Left forelimb (tissue), 1 donor: ENCODE results near the gene DCAF17.
"Not testable (repeated sequence)": the region's sequence is repeated elsewhere in the genome, so short reads cannot be mapped to it uniquely, and the experiment has no call there.

Experiments
- DNase-seq: peaks from one replicate; pipeline ENCODE4 v3.0.0-alpha.2; 2018; ENCODE audit warnings: low spot score

DCAF17 gene

DNA sequence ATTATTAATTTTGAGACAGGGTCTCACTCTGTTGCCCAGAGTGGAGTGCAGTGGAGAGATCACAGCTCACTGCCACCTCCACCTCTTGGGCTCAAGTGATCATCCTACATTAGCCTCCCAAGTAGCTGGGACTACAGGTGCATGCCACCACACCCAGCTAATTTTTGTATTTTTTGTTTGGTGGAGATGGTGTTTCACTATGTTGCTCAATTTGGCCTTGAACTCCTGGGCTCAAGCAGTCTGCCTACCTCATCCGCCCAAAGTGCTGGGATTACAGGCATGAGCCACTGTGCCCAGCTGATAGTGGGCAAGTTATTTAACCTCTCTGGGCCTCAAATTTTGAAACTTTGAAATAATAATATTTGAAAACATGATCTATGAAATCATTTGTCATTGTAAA lies 26.5 kb downstream of the DCAF17 start:
- no peak for DNase-seq

DNA sequence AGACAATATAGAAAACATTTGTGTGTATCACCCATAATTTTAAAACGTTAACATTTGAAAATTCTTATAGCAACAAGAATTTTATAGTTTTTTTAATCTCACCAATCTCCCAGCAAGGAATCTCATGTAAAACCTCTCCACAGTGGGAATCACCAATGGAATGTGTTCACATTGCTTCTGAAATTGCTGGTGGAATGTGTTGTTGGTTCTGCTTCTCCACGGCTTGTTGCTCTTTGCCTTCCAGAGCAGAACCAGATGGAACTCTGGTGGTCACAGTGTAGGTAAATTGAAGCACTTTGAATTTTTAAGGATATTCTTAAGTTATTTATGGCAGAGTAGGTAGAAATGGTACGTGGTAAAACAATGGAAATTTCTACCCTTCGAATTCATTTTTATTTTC lies 35.1 kb downstream of the DCAF17 start:
- DNase-seq: no peak

DNA sequence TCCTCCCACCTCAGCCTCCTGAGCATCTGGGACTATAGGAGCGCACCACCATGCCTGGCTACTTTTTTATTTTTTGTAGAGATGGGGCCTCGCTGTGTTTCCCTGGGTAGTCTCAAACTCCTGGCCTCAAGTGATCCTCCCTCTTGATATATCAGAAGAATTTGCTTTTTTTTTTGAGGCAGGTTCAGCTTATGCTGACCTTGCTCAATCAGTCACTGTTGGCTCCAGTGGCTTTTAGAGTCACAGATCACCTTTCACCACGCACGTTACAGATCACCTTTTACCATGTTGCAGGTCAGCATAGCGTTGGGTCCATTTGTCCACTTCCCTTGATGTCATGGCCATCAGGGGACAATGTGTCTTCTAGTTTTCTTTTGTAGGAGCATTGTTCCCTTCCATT lies 36.1 kb downstream of the DCAF17 start:
- no peak for DNase-seq

DNA sequence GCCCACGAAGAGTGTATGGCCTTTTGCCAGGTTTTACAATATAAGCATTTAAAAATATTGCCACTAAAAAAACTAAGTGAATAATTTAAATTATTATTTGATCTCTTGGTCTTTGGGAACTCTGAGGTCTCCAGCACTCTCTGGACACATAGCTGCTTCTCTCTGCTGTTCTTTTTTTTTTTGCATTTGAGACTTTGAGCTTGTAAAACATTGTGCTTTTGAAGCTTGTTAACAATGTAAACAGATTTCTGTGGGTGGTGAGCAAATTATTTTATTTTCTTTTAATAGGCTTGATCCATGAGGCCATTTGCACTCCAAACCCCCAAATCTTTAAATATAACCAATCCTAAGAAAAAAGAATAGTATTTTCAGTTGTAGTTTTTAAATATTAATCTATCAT lies 42.0 kb downstream of the DCAF17 start:
- no peak for DNase-seq

DNA sequence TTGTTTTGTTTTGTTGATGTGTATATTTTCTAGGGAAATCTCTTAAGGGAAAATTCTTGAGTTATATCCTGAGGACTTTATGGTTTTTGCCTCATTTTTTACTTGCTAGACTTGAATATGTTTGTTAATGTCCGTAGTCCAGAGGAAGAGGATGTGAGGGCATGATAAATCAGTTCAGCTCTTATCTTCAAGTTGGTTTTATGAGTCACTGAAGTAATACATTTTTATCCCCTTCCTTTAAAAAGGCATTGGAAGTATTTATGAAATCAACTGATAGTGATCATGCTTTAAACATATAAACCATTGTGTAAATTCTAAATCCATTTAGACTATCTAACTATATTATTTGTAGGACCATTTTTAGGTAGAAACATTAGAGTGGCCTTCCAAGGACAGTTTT lies 44.3 kb downstream of the DCAF17 start:
- no peak for DNase-seq

DNA sequence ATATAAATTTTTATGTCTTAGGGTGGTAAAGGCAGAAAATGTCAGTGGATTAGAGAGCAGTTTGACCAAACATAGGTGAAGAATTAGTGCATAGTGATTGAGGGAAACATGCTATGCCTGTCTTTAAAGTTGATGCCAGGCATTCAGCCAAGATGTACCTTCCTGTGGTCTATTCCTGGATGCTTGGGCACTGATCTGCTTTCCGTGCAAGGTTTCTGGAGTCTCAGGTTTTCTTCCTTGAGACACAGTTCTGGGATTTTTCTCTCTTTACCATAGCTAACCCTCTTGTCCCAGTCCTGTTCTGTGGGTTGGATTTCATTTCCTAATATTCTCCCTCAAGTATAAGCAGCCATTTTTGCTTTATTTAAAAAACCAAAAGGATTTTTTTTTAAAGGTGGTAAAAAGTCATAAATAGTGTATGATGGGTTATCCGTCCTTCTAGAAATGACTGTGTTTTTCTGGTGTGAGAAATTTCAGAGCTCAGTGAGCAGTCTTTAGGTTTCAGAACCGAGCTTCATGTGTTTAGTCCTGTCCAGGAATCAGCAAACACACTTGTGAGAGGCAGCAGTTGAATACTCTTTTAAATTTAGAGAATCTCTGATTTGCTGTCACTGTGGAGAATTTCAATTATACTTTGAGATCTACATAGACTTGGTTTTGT lies 45.3 kb downstream of the DCAF17 start:
- no peak for DNase-seq

DNA sequence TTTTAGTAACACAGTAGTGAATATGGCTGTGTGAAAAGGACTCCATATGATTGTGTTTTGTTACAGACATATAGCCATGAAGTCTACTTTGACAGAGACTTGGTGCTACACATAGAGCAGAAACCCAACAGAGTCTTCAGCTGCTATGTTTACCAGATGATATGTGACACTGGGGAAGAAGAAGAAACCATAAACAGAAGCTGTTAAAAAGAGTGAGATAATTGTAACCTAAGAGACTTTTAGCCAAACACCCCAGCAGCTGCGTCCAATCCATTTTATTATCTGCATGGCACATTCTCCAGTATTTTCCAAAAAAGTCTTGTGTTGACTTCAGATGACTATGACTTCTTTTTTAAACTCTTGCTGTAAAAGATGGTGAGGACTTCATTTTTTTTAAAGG lies 46.9 kb downstream of the DCAF17 start:
- DNase-seq: no peak

DNA sequence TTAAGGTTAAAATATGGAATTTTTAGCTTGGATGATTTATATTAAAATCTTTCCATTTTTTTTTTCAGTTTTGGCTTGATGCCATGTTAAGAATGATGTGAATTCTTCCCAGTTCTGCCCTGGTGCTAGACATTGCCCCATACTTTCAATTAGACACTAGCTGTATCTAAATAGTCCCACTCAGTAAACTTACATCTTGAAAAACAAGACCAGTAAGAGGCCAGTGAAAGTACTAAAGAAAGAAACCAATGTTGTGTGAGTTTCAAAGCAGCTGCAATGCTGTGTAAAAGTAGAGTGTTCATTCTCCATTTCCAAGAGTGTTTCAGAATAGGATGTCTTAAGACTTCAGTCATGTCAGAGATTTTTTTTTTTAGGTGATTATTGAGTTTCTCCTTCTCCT lies 48.3 kb downstream of the DCAF17 start:
- no peak for DNase-seq

DNA sequence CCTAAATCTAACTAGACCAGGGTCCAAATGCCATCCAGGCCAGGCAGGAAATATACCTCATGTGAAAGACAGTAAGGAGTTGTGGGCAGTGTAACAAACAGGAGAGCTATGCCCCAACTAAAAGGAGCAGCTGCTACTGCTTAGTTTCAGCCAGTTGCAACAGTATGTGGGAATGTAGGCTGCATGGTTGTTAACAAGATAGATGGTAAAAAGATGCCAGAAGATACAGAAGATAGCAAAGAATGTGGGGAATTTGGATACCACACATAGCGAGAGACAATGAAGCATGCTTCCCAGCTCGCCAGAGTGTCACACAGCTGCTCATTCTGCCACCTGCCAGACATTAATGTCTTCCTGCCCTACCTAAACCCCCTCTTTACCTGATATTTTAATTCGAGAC lies 48.9 kb downstream of the DCAF17 start:
- no peak for DNase-seq

DNA sequence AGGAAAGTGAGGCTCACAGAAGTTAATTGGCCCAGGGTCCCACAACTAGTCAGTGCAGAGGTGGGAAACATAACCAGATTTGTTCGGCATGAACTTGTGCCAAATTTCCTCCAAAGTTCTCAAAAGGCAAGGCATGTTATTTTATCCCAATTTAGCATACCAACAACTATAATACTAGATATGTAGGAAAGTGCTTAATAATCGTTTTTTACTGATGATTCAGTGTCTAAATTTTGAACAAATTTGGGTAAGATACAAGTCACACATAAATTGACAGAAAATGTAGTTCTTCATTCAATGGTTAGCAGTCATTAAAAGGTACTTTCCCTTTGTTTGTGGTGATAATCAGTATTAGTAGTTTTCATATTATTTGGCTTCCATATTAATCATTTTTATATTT lies 49.8 kb downstream of the DCAF17 start:
- DNase-seq: no peak

DNA sequence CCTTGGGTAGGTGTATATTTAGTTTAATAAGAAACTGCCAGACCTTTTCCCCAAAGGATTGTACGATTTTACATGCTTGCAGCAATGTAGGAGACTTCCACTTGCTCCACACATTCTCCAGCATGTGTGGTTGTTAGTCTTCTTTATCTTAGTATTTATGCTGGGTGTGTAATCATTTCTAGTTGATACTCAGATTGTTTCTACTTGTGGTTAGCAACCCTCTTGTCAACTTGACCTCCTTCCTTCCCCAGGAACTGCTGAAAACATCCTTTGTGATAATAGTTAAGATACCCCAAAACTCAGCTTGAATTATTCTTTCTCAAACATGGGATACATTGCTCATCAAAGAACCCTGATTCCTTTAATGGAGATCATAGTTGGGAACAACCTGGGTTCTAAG lies 51.1 kb downstream of the DCAF17 start:
- DNase-seq: no peak

DNA sequence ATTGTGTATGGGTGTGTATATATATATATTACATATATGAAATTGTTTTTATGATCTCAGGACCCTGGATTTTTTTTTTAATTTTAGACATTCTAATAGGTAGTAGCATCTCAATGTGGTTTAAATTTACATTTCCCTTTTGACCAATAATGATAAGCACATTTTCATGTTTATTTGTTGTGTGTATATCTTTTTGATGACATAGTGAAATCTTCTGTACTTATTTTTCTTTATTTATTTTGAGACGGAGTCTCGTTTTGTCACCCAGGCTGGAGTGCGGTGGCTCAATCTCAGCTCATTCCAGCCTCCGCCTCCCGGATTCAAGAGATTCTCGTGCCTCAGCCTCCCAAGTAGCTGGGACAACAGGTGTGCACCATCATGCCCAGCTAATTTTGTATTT lies 53.2 kb downstream of the DCAF17 start:
- DNase-seq: no peak

DNA sequence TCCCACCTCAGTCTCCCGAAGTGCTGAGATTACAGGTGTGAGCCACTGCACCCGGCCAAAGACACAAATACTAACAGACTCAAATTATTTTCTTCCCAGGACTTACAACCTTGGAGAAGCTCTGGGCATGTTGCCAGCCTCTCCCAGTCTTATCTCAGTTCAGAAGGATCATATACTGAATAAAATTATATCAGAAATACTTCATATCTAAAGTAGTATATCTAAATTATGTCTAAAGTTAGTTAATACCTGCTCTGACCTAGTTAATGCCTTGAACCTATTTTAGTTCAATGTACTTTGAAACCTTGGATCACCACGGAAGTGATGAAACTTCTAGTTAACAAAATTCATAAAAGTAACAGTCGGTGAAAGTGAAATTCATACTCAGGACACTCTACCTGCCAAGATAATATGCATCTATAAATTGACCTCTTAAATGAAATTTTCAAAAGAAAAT lies 53.8 kb downstream of the DCAF17 start:
- DNase-seq: no peak

DNA sequence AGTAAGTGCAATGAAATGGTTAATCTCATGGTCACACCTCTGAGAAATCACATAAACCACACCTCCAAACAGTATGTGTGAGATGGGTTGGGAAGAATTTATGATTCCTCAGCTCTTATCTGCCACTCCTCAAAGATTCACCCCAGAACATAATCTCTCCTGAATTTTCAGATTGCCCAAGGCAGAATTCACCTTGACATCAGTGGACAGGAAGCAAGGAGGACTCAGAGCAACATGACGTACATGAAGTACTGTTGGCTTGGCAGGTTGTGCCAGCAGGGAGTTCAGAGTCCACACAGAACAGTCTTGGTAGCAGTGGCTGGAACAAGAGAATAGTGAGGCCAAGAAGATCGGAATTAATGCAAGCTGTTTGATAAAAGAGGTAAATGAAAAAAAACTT lies 56.6 kb downstream of the DCAF17 start:
- DNase-seq: no peak

DNA sequence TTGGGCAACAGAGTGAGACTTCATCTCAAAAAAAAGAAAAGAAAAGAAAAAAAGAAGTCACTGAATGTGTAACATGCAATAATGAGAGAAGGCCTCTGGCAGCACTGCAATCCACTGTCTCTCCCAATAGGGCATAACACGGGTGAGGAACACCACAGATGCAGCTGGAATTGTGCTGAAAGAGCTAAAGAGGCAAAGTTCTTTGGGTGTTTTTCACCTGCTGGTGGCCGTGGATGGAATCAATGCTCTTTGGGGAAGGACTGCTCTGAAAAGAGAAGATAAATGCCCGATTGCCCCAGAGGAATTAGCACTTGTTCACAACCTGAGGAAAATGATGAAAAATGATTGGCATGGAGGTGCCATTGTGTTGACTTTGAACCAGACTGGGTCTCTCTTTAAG lies 57.3 kb downstream of the DCAF17 start:
- DNase-seq: no peak

DNA sequence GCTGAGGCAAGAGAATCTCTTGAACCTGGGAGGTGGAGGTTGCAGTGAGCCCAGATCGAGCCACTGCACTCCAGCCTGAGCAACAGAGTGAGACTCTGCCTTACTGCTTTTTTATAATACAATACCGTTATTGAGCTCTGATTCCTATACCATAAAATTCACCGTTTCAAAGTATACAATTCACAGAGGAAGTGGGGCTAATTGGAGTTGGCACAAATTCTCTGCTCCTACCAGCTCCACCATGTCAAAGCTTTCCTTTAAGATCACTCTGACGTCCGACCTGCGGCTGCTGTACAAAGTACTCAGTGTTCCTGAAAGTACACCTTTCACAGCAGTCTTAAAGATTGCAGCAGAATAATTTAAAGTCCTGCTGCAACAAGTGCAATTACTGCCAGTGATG lies 58.6 kb downstream of the DCAF17 start:
- no peak for DNase-seq

DNA sequence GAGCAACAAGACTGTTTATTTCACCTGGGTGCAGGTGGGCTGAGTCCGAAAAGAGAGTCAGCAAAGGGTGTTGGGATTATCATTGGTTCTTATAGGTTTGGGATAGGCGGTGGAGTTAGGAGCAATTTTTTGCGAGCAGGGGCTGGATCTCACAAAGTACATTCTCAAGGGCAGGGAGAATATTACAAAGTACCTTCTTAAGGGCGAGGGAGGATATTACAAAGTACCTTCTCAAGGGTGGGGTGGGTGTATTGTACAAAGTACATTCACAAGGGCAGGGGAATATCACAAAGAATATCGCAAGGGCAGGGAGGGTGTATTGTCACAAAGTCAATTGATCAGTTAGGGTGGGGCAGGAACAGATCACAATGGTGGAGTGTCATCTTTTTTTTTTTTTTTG lies 63.6 kb downstream of the DCAF17 start:
- not testable (repeated sequence) for DNase-seq

DNA sequence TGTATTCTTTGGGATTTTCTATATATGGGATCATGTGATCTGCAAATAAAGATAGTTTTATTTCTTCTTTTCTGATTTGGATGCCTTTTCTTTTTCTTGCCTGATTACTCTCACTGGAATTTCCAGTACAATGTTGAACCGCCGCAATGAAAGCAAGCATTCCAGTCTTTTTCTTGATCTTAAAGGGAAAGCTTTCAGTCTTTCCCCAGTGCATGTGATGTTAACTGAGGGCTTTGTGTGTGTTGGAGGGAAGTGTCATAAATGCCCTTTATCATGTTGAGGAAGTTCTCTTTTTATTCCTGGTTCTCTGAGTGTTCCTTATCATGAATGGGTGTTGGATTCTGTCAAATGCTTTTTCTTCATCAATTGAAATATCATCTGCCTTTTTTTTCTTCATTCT lies 71.3 kb downstream of the DCAF17 start:
- DNase-seq: no peak

DNA sequence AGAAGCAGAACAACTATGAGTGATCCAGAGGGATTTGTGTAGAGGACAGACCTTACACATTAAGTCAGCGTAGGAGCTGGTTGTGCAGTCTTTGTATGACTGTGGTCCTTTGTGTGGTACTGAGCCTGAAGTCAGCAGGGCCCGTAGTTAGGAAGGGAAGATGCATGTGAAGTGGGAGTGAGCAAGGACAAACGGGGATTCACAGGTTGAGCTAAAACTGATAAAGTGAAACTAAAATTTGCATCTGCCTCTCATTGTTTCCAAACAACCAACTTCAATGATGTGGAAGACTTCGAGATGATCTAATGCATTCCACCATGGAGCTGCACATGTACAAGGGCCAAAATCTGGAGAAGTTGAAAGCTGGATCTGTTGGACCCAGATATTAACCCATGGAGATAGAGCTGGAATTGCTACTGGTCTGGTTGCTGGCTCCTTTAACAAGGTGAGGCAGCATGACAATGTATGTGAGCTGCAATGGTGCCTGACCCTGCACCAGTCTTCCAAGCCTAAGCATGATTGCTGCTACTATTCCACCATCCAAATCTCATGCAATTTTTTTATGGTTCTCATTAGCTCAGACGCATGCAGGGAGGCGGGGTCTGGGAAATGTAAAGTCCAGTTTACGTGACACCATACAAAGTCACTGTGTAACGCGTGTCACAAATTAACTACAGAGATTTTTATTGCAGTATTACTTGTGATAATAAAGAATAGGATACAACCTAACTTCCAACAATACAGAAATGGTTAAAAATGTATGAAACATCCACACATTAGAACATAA lies 76.1 kb downstream of the DCAF17 start:
- no peak for DNase-seq

DNA sequence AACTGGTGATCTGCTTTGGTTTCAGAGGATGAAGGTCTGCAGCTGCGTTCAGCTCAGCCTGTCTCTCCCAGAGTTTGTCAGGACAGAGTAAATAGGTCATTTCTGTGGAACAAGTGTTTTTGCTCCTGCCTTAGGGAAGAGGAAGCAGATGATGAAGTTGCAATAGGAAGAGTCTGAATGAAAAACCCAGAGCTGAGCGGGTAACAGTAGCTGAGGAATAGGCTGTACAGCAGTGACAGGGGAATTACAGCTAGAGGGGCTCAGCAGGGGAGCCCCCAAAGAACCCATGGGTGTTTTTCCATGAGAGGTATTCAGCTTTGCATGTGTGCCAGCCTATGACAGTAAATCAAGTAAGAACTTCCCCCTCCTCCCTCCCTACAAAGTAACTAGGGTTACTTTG lies 78.0 kb downstream of the DCAF17 start:
- DNase-seq: no peak

DNA sequence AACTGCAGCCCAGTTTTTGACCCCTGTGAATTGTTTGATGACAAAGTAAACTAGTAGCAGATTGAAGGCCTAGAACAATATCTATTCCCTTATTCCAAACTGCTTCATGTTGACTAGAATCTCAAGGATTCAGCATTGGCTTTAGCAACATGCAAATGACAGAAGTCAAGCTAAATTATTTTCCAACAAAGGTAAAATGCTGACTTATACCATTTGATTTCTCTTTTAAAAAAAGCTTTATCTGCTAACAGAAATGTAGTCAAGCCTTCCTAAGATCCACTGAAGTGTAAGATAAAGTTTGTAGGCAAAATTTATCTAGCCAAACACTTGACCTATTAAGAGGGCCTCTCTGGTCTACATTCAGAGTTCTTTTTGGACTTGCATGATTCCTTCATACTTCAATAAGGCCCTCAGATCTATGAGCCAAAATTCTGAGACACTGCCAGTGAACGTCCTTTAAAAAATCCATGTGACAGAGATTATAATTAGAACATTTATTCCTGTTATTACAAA lies 78.7 kb downstream of the DCAF17 start:
- DNase-seq: no peak

DNA sequence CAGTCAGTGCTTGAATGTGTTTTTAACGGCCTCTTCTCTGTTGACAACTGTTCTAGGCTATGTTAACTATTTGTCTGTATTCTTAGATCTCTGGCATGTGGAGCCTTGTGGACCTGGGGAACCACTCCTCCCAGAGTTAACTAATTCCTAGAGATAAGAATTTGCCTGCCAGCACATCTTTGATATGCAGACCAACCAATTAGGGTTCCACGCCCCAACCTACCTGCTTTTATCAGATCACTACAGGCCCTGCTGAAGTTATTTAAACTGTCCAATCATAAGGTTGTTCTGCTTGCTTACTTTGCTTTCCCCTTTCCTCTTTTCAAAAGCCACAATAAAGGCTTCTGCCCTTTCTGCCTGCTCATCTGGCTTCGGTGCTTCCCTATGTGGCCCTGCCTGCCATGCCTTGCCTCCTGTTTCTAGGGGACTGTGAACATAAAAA lies 79.7 kb downstream of the DCAF17 start:
- no peak for DNase-seq

DNA sequence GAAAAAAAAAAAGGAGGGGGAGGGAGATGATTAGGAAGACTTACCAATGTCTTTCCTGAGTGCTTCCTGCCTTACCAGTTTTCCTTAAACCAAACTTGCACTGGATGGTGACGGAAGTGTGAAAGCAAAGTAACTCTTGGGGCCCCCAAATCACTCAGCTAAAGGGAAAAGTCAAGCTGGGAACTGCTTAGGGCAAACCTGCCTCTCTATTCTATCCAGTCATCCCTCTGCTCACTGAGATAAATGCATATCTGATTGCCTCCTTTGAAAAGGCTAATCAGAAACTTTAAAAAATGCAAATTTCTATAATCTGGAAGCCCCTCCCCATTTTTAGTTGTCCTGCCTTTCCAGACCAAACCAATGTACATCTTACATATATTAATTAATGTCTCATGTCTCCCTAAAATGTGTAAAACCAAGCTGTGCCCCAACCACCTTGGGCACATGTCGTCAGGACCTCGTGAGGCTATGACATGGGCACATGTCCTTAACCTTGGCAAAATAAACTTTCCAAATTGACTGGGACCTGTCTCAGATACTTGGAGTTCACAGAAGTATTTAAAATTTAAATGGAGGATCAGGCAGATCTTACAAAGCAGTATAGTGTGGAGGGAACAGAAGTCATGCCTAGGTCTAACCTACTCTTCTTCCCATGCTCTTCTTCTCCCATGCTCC lies 81.0 kb downstream of the DCAF17 start:
- no peak for DNase-seq
